GM18508 (cell line): ENCODE measurements around the gene IBTK.
"Not testable (repeated sequence)": the region's sequence is repeated elsewhere in the genome, so short reads cannot be mapped to it uniquely, and the experiment has no call there.

ENCODE experiments used
- ATAC-seq: cut with Tn5 transposase; IDR thresholded peaks from one replicate; pipeline ENCODE4 v1.9.1; 2021; ENCODE audit warnings: moderate number of reproducible peaks; ENCODE audit not compliant: insufficient read depth, unreplicated experiment

Gene IBTK

GRCh38 chr6:82246802-82247504 lies 591 bp downstream of the IBTK start:
- ATAC-seq, result peak; percentile 8

GRCh38 chr6:82246370-82246769 lies 1.2 kb downstream of the IBTK start:
- no peak for ATAC-seq

- ATAC-seq, result no peak
Observed at GRCh38 chr6:82245376-82245775, 2.2 kb downstream of the IBTK start.

- no peak for ATAC-seq
Observed at GRCh38 chr6:82243884-82244283, 3.7 kb downstream of the IBTK start.

- ATAC-seq, result no peak
Observed at GRCh38 chr6:82240186-82240585, 7.4 kb downstream of the IBTK start.

- ATAC-seq, result no peak
Observed at GRCh38 chr6:82239597-82239996, 7.9 kb downstream of the IBTK start.

- no peak for ATAC-seq
Observed at GRCh38 chr6:82237013-82237412, 10.5 kb downstream of the IBTK start.

- ATAC-seq, result peak; percentile 54
Observed at GRCh38 chr6:82227770-82228169, 19.8 kb downstream of the IBTK start.

- no peak for ATAC-seq
Observed at GRCh38 chr6:82220167-82220566, 27.4 kb downstream of the IBTK start.

GRCh38 chr6:82217018-82217586 lies 30.4 kb downstream of the IBTK start:
- ATAC-seq, result peak; percentile 96

GRCh38 chr6:82216549-82216948 lies 31.0 kb downstream of the IBTK start:
- no peak for ATAC-seq

GRCh38 chr6:82211326-82211725 lies 36.2 kb downstream of the IBTK start:
- no peak for ATAC-seq

GRCh38 chr6:82208913-82209312 lies 38.6 kb downstream of the IBTK start:
- ATAC-seq, result no peak

GRCh38 chr6:82205930-82206392 lies 41.6 kb downstream of the IBTK start:
- ATAC-seq, result no peak

GRCh38 chr6:82204020-82204419 lies 43.5 kb downstream of the IBTK start:
- ATAC-seq, result no peak

- ATAC-seq, result no peak
Observed at GRCh38 chr6:82197784-82198183, 49.8 kb downstream of the IBTK start.

GRCh38 chr6:82197245-82197644 lies 50.3 kb downstream of the IBTK start:
- not testable (repeated sequence) for ATAC-seq

GRCh38 chr6:82196161-82196560 lies 51.4 kb downstream of the IBTK start:
- no peak for ATAC-seq

- ATAC-seq, result no peak
Observed at GRCh38 chr6:82195619-82196018, 51.9 kb downstream of the IBTK start.

- ATAC-seq, result no peak
Observed at GRCh38 chr6:82185948-82186535, 61.5 kb downstream of the IBTK start.

GRCh38 chr6:82183642-82184282 lies 63.8 kb downstream of the IBTK start:
- ATAC-seq, result no peak
